ENCODE data around the gene APLP1. TPM values are rescaled to one million over a fixed set of nuclear protein-coding genes. Genes with fewer than 3 reads are reported as not detected.

Gene APLP1
- polyA plus RNA-seq, 1 donor (not counting 4 experiments of a cell fraction or from before 2014, with no cell fraction given), result 0.50 TPM

GRCh38 chr19:35885225-35885738 is 16.9 kb downstream of the APLP1 start:
- peaks cover 15 to 20% of the 10 kb centered on the region in 2 experiments for H3K36me3 ChIP-seq (ENCODE audit: control insufficient read depth in 2 of 2, extremely low read depth in 1 of 2, insufficient read depth in 2 of 2, low read length in 2 of 2)
- no peak overlapping the region for H2AFZ ChIP-seq (ENCODE audit: control insufficient read depth, low read length)
- H3K79me2 ChIP-seq (ENCODE audit: control insufficient read depth, insufficient read depth, low read length), result no peaks in the 10 kb centered on the region
- no peak overlapping the region for H3K4me2 ChIP-seq (ENCODE audit: control insufficient read depth, extremely low read depth, insufficient read depth, low read depth, low read length)
- H3K27me3 ChIP-seq (ENCODE audit: control insufficient read depth, extremely low read depth, insufficient read depth, low read length), result no peaks in the 10 kb centered on the region
- H4K20me1 ChIP-seq (ENCODE audit: control insufficient read depth, extremely low read depth, insufficient read depth, low read length), result no peaks in the 10 kb centered on the region
- no peak overlapping the region for H3K9ac ChIP-seq (ENCODE audit: control insufficient read depth, extremely low read depth, insufficient read depth, low read length)
- no peaks in the 10 kb centered on the region for H3K9me1 ChIP-seq (ENCODE audit: control insufficient read depth, extremely low read depth, insufficient read depth, low read length)
- H3K27ac ChIP-seq (ENCODE audit: control insufficient read depth, insufficient read depth, low read length), result no peak overlapping the region
- TF ChIP-seq CTCF (optimal IDR thresholded peaks at IDR 0.05 in 1 of 3, IDR thresholded peaks at IDR 0.05 in 1 of 3, conservative IDR thresholded peaks at IDR 0.05 in 1 of 3; ENCODE audit: extremely low read depth in 1 of 3, insufficient read depth in 2 of 3, low read length in 3 of 3), result no peak
- dilution Hi-C loops (cut with MboI; ENCODE audit: extremely low pct_ligation_motif_present, low sequenced_read_pairs), result no loop called here
- H3K9me3 ChIP-seq (ENCODE audit: control insufficient read depth, low read depth, low read length), result no peaks in the 10 kb centered on the region
- FAIRE-seq, result no peak
- no peaks in the 10 kb centered on the region for H3K4me1 ChIP-seq (ENCODE audit: control insufficient read depth, extremely low read depth, insufficient read depth, low read length)
- no peak overlapping the region for H3K4me3 ChIP-seq (ENCODE audit: control insufficient read depth in 2 of 3, extremely low read depth in 1 of 3, insufficient read depth in 2 of 3, low read depth in 1 of 3, low read length in 3 of 3)
- no peak for DNase-seq (ENCODE audit: low read depth, low spot score)

- Histone ChIP-seq H3K9me1 (ENCODE audit: control insufficient read depth, extremely low read depth, insufficient read depth, low read length) (no peaks in the 10 kb centered on the region), H3K36me3 (ENCODE audit: control insufficient read depth in 2 of 2, extremely low read depth in 1 of 2, insufficient read depth in 2 of 2, low read length in 2 of 2) (peaks cover 15 to 23% of the 10 kb centered on the region in 2 experiments), H3K4me3 (ENCODE audit: control insufficient read depth in 2 of 3, extremely low read depth in 1 of 3, insufficient read depth in 2 of 3, low read depth in 1 of 3, low read length in 3 of 3) (no peak overlapping the region), H3K4me1 (ENCODE audit: control insufficient read depth, extremely low read depth, insufficient read depth, low read length) (no peaks in the 10 kb centered on the region), H3K9me3 (ENCODE audit: control insufficient read depth, low read depth, low read length) (no peaks in the 10 kb centered on the region), H3K27me3 (ENCODE audit: control insufficient read depth, extremely low read depth, insufficient read depth, low read length) (no peaks in the 10 kb centered on the region), H3K79me2 (ENCODE audit: control insufficient read depth, insufficient read depth, low read length) (no peaks in the 10 kb centered on the region), H3K27ac (ENCODE audit: control insufficient read depth, insufficient read depth, low read length) (no peak overlapping the region), H4K20me1 (ENCODE audit: control insufficient read depth, extremely low read depth, insufficient read depth, low read length) (no peaks in the 10 kb centered on the region), H3K4me2 (ENCODE audit: control insufficient read depth, extremely low read depth, insufficient read depth, low read depth, low read length) (no peak overlapping the region), H3K9ac (ENCODE audit: control insufficient read depth, extremely low read depth, insufficient read depth, low read length) (no peak overlapping the region), H2AFZ (ENCODE audit: control insufficient read depth, low read length) (no peak overlapping the region)
- DNase-seq (ENCODE audit: low read depth, low spot score) (no peak), FAIRE-seq (no peak)
- dilution Hi-C loops (cut with MboI; ENCODE audit: extremely low pct_ligation_motif_present, low sequenced_read_pairs), result no loop called here
- no peak for TF ChIP-seq EZH2 (IDR thresholded peaks at IDR 0.05; ENCODE audit: low read length)
These were observed 17.5 kb downstream of the APLP1 start for GRCh38 chr19:35885904-35886303.

GRCh38 chr19:35887197-35887596 is 18.8 kb downstream of the APLP1 start:
- Histone ChIP-seq H3K27me3 (ENCODE audit: control insufficient read depth, extremely low read depth, insufficient read depth, low read length) (no peaks in the 10 kb centered on the region), H3K27ac (ENCODE audit: control insufficient read depth, insufficient read depth, low read length) (no peak overlapping the region), H3K9me3 (ENCODE audit: control insufficient read depth, low read depth, low read length) (no peaks in the 10 kb centered on the region), H3K4me3 (ENCODE audit: control insufficient read depth in 2 of 3, extremely low read depth in 1 of 3, insufficient read depth in 2 of 3, low read depth in 1 of 3, low read length in 3 of 3) (no peak overlapping the region), H3K9me1 (ENCODE audit: control insufficient read depth, extremely low read depth, insufficient read depth, low read length) (no peaks in the 10 kb centered on the region), H3K9ac (ENCODE audit: control insufficient read depth, extremely low read depth, insufficient read depth, low read length) (no peak overlapping the region), H3K79me2 (ENCODE audit: control insufficient read depth, insufficient read depth, low read length) (no peaks in the 10 kb centered on the region), H3K4me1 (ENCODE audit: control insufficient read depth, extremely low read depth, insufficient read depth, low read length) (no peaks in the 10 kb centered on the region), H3K36me3 (ENCODE audit: control insufficient read depth in 2 of 2, extremely low read depth in 1 of 2, insufficient read depth in 2 of 2, low read length in 2 of 2) (peaks cover 15 to 23% of the 10 kb centered on the region in 2 experiments), H3K4me2 (ENCODE audit: control insufficient read depth, extremely low read depth, insufficient read depth, low read depth, low read length) (no peak overlapping the region), H2AFZ (ENCODE audit: control insufficient read depth, low read length) (no peak overlapping the region), H4K20me1 (ENCODE audit: control insufficient read depth, extremely low read depth, insufficient read depth, low read length) (no peaks in the 10 kb centered on the region)
- DNase-seq (ENCODE audit: low read depth, low spot score) (no peak), FAIRE-seq (no peak)
- dilution Hi-C loops (cut with MboI; ENCODE audit: extremely low pct_ligation_motif_present, low sequenced_read_pairs), result no loop called here
- no peak for TF ChIP-seq EZH2 (IDR thresholded peaks at IDR 0.05; ENCODE audit: low read length)
- TF ChIP-seq CTCF (optimal IDR thresholded peaks at IDR 0.05 in 1 of 3, IDR thresholded peaks at IDR 0.05 in 1 of 3, conservative IDR thresholded peaks at IDR 0.05 in 1 of 3; ENCODE audit: extremely low read depth in 1 of 3, insufficient read depth in 2 of 3, low read length in 3 of 3), result no peak

All from keratinocyte (primary cell).